ENCODE measurements around the gene HES7.

The HES7 gene

DNA sequence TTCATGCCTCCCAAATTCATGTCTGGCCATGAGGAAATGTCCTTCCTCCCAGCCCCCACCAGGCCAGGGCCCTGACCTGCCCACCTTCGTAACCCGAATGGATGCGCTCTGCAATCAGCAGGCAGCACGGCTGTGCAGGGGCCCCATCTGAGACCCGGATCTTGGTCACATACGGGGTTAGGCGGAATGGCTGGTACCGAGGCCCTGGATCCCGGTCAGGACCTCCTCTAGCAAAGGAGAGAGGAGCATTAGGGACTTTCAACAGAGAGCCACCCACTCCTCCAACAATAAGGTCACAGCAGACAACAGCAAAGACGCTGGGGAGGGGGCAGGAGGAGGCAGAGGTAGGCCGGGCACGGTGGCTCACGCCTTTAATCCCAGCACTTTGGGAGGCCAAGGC lies 24.7 kb upstream of the HES7 start:
- H3K9ac ChIP-seq (ENCODE audit: low read length in 2 of 2): no peak overlapping the region
- peaks cover 67 to 71% of the 10 kb centered on the region in 2 donors for H3K36me3 ChIP-seq (ENCODE audit: control insufficient read depth in 2 of 2, insufficient read depth in 2 of 2, low read length in 2 of 2)
- H3K9me3 ChIP-seq (ENCODE audit: control insufficient read depth in 2 of 2, low read length in 2 of 2): no peaks in the 10 kb centered on the region
- H3K4me3 ChIP-seq (ENCODE audit: low read length in 2 of 2): no peak overlapping the region
- H3K27ac ChIP-seq (ENCODE audit: low read length): peak overlapping the region; percentile 71
- H3K4me1 ChIP-seq (ENCODE audit: control insufficient read depth, insufficient read depth, low read length): peaks cover 68% of the 10 kb centered on the region
- H3K27me3 ChIP-seq (ENCODE audit: control insufficient read depth in 1 of 2, insufficient read depth in 2 of 2, low read length in 2 of 2): no peaks in the 10 kb centered on the region

DNA sequence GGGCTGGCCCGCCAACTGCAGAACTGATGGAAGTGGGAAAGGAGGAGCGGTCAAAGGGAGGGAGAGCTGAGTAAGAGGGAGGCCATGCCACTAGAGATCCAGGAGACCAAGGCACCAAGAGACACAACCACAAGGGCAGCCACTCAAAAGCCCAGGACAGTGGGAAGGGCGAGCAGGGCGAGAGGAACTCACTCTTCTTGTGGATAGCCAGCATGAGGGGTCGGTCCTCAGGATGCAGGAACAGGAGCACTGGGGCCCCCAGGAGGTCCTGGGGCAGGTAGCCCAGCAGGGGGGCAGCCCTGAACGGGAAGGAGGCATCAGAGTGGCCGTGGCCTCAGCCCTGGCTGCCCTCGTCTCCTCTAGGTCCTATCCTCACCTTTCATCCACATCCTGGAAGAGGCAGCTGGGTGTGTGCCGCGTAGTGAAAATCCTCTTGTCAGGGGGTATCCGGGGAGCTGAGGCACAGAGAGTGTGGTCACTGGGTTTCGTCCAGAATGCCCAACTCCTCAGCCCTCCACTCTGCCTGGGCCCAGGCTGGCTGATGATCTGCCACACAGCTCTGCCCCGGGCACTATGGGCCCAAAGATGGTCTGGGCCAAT lies 24.0 kb upstream of the HES7 start:
- H3K4me1 ChIP-seq (ENCODE audit: control insufficient read depth, insufficient read depth, low read length): peaks cover 62% of the 10 kb centered on the region
- H3K9me3 ChIP-seq (ENCODE audit: control insufficient read depth in 2 of 2, low read length in 2 of 2): no peaks in the 10 kb centered on the region
- H3K9ac ChIP-seq (ENCODE audit: low read length in 2 of 2): peak overlapping the region in 1 of 2 donors; percentile 21
- peaks cover 70 to 72% of the 10 kb centered on the region in 2 donors for H3K36me3 ChIP-seq (ENCODE audit: control insufficient read depth in 2 of 2, insufficient read depth in 2 of 2, low read length in 2 of 2)
- peak overlapping the region; percentile 71 for H3K27ac ChIP-seq (ENCODE audit: low read length)
- H3K4me3 ChIP-seq (ENCODE audit: low read length in 2 of 2): no peak overlapping the region
- no peaks in the 10 kb centered on the region for H3K27me3 ChIP-seq (ENCODE audit: control insufficient read depth in 1 of 2, insufficient read depth in 2 of 2, low read length in 2 of 2)

DNA sequence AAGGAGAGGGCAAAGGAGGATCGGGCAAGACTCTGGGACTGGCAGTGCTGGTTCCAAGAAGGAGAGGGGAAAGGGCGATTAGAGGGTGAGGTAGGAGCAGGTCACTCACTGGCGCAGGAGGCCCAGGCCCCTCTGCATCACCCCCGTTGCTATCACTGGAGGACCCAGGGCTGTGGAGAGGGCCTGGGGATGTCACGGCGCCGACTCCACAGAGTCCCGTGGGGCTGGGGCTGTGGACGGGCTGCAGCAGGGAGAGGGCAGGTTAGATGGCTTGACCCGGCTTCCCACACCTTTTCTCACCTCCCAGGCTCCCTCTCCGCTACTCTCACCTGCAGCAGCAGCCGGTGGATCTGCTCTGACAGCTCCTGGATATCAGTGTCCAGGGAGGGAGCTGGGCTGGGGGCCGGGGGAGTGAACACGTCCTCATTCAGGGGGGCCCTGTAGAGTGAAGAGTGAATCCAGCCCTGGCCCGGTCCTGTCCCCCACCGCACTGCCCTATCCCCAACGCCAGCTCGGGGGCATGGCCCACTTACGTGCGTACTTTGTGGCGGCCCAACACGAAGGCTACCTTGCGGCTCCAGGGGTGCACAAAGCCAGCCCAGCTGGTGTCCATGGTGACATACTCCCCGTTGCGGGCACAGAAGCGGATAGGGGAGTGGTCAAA lies 23.4 kb upstream of the HES7 start:
- H3K4me3 ChIP-seq (ENCODE audit: low read length in 2 of 2): no peak overlapping the region
- peaks cover 74 to 79% of the 10 kb centered on the region in 2 donors for H3K36me3 ChIP-seq (ENCODE audit: control insufficient read depth in 2 of 2, insufficient read depth in 2 of 2, low read length in 2 of 2)
- no peaks in the 10 kb centered on the region for H3K9me3 ChIP-seq (ENCODE audit: control insufficient read depth in 2 of 2, low read length in 2 of 2)
- no peaks in the 10 kb centered on the region for H3K27me3 ChIP-seq (ENCODE audit: control insufficient read depth in 1 of 2, insufficient read depth in 2 of 2, low read length in 2 of 2)
- peaks cover 56% of the 10 kb centered on the region for H3K4me1 ChIP-seq (ENCODE audit: control insufficient read depth, insufficient read depth, low read length)
- peak overlapping the region in 1 of 2 donors; percentile 25 for H3K9ac ChIP-seq (ENCODE audit: low read length in 2 of 2)
- peak overlapping the region; percentile 71 for H3K27ac ChIP-seq (ENCODE audit: low read length)

DNA sequence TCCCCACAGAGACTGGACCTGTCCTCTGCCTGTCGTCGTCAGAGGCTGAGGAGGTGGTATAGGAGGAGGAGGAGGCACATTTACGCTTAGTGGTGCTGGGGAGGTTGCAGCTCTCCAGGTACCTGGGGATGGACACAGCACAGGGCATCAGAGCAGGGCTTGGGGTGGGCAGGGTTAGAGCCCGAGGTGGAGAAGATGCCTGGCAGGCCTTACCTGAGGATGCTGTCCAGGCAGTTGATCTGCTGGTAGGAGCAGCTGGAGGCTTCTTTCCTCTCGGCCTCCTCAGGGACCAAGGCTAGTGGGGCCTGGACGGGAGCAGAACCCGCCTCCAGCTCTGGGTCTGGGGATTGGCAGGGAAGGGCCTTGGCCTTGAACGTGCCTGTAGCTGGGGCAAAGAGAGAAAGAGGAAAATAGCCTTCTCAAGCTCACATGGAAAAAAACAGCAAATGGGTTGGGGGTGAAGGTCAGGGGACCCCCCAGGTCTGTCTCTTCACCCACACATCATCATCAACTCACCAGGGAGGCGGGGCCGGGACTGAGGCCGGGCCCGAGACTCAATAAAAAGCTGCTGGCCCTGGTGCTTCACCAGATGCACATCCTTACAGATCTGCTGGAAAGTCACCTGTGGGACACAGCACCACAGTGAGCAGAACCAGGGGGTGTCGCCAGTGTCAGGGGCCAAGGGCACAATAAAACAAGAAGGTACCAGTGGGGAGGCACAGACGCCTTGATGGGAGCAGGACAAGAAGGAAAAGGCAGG lies 22.7 kb upstream of the HES7 start:
- peaks cover 53% of the 10 kb centered on the region for H3K4me1 ChIP-seq (ENCODE audit: control insufficient read depth, insufficient read depth, low read length)
- H3K36me3 ChIP-seq (ENCODE audit: control insufficient read depth in 2 of 2, insufficient read depth in 2 of 2, low read length in 2 of 2): peaks cover 81 to 86% of the 10 kb centered on the region in 2 donors
- H3K9ac ChIP-seq (ENCODE audit: low read length in 2 of 2): peak overlapping the region in 1 of 2 donors; percentile 25
- no peaks in the 10 kb centered on the region for H3K9me3 ChIP-seq (ENCODE audit: control insufficient read depth in 2 of 2, low read length in 2 of 2)
- no peak overlapping the region for H3K4me3 ChIP-seq (ENCODE audit: low read length in 2 of 2)
- peak overlapping the region; percentile 71 for H3K27ac ChIP-seq (ENCODE audit: low read length)
- no peaks in the 10 kb centered on the region for H3K27me3 ChIP-seq (ENCODE audit: control insufficient read depth in 1 of 2, insufficient read depth in 2 of 2, low read length in 2 of 2)

DNA sequence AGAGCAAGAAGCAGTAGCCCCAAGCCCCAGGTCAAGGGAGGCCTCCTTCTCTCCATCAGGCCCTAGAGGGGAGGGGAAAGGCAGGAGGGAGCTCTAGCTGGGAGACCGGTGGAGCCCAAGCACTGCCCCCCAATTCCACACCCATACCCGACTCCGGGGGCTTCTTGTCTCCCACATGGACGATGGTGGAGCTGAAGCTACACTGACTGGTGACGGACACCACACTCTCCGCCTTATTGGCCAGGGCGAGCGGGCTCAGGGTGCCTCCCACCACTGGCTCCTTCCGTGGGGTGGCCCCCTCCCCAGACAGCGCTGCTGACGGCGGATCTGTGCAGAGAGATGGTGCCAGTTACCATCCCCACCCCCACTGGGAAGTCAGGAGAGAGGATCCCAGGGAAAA lies 21.9 kb upstream of the HES7 start:
- Histone ChIP-seq H3K36me3 (ENCODE audit: control insufficient read depth in 2 of 2, insufficient read depth in 2 of 2, low read length in 2 of 2) (peaks cover 89 to 93% of the 10 kb centered on the region in 2 donors), H3K9me3 (ENCODE audit: control insufficient read depth in 2 of 2, low read length in 2 of 2) (no peaks in the 10 kb centered on the region), H3K4me1 (ENCODE audit: control insufficient read depth, insufficient read depth, low read length) (peaks cover 47% of the 10 kb centered on the region), H3K27ac (ENCODE audit: low read length) (peak overlapping the region; percentile 71), H3K4me3 (ENCODE audit: low read length in 2 of 2) (no peak overlapping the region), H3K9ac (ENCODE audit: low read length in 2 of 2) (no peak overlapping the region), H3K27me3 (ENCODE audit: control insufficient read depth in 1 of 2, insufficient read depth in 2 of 2, low read length in 2 of 2) (no peaks in the 10 kb centered on the region)

DNA sequence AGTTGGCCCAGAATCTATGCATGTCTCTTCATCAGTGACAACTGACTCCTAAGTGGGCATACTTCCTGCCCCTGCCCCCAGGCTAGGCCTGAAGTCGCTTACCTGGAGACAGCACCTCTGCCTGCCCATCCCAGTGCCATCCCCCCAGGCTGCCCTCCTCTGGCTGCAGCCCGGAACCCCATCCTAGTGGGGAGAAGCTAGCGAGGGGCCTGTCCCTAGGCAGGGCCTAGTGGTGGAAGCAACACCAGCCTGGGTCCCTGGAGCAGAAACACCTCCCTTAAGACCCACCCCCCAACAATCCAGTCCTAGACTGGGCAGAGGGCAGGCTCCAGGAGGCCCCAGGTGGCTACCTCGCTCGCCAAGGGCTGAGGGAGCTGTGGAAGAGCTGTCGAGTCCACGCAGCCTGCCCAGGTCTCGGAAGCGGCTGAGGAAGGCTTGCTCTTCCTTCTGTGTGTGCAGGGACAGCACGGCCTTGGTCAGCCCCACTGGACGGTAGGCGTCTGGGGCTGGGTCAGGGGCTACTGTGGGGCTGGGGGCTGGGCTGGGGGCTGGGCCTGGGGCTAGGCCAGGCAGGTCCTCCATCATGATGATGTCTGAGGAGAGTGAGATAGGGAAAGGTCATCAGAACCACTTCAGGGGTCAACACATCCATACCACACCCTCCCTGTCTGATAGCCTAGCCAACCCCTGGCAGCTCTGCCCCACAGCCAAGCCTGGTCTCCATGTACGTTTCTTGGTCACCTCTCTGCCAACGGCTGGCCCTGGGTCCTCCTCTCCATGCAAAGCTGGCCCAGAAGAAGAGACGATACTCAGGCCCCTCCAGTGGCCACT lies 20.7 kb upstream of the HES7 start:
- H3K27me3 ChIP-seq (ENCODE audit: control insufficient read depth in 1 of 2, insufficient read depth in 2 of 2, low read length in 2 of 2): no peaks in the 10 kb centered on the region
- peak overlapping the region; percentile 41 for H3K27ac ChIP-seq (ENCODE audit: low read length)
- H3K36me3 ChIP-seq (ENCODE audit: control insufficient read depth in 2 of 2, insufficient read depth in 2 of 2, low read length in 2 of 2): peaks cover 89 to 93% of the 10 kb centered on the region in 2 donors
- H3K4me3 ChIP-seq (ENCODE audit: low read length in 2 of 2): no peak overlapping the region
- no peak overlapping the region for H3K9ac ChIP-seq (ENCODE audit: low read length in 2 of 2)
- peaks cover 38% of the 10 kb centered on the region for H3K4me1 ChIP-seq (ENCODE audit: control insufficient read depth, insufficient read depth, low read length)
- H3K9me3 ChIP-seq (ENCODE audit: control insufficient read depth in 2 of 2, low read length in 2 of 2): no peaks in the 10 kb centered on the region

DNA sequence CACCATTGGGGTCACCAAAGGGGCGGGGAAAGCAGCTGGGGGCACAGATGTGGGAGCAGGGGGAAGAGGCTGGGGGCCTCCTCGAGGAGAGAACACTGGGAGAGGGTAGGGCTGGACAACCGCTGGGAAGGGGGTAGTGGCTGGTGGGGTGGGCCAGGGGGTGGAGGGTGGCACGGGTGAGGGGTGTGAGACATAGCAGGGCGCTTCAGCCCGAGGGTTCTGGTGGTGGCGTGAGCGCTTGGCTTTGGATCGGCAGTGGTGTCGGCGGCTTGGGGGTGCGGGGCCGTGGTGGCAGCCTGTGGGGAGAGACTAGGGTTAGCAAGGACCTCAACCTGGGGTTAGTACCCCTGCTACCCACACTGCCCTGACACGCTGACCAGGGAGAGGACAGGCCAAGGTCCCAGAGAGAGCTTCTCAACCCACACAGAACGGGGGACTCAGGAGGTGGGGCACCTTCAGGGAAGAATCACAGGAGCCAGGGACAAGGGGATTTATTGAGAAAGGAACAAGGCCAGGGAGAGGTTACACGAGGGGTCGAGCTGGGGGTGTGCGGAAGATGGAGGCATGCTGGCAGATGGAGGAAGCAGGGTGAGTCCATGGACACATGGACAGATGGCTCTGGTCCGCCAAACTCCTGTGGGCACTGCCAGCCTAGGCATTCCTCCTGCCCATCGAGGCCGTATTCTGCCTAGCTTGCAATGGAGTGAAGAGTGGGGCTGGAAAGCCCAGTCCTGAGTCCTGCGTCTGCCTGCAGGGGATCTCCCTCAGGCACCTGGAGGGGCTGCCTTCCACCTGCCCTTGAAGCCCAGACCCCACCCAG lies 19.9 kb upstream of the HES7 start:
- Histone ChIP-seq H3K4me3 (ENCODE audit: low read length in 2 of 2) (no peak overlapping the region), H3K27me3 (ENCODE audit: control insufficient read depth in 1 of 2, insufficient read depth in 2 of 2, low read length in 2 of 2) (no peaks in the 10 kb centered on the region), H3K4me1 (ENCODE audit: control insufficient read depth, insufficient read depth, low read length) (peaks cover 38% of the 10 kb centered on the region), H3K9me3 (ENCODE audit: control insufficient read depth in 2 of 2, low read length in 2 of 2) (no peaks in the 10 kb centered on the region), H3K9ac (ENCODE audit: low read length in 2 of 2) (no peak overlapping the region), H3K36me3 (ENCODE audit: control insufficient read depth in 2 of 2, insufficient read depth in 2 of 2, low read length in 2 of 2) (peaks cover 85 to 91% of the 10 kb centered on the region in 2 donors), H3K27ac (ENCODE audit: low read length) (peak overlapping the region; percentile 41)

DNA sequence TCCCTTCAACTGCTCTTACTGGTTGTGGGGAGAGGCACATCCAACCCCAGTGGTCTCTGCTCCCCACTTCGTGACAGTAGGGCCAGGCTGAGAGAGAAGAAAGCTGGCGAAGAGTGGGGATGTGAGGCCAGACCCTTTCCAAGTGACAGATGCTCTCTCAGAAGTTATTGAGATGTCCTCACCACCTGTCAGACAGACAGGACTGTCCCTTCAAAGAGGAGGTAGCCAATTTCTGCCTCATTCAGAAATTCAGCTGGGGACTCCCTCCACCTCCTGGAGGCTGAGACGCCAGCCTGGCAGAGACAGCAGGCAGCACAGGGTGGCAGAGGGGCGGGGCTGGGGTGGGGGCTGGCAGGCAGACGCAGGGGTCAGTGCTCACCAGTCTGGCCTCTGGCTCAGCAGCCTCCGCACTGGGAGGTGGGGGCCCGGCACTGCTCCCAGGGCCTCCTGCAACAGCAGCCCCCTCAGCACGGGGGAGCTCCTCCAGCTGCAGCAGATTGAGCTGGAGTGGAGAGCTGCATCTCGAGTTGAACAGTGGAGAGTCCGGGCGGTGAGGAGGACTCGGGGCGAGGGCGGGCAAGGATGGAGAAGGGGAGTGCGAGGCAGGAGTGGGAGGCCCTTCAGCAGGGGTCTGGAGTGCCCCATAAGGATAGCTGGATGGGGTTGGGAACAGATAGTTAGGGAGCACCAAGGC lies 19.1 kb upstream of the HES7 start:
- Histone ChIP-seq H3K9me3 (ENCODE audit: control insufficient read depth in 2 of 2, low read length in 2 of 2) (no peaks in the 10 kb centered on the region), H3K27me3 (ENCODE audit: control insufficient read depth in 1 of 2, insufficient read depth in 2 of 2, low read length in 2 of 2) (no peaks in the 10 kb centered on the region), H3K4me3 (ENCODE audit: low read length in 2 of 2) (no peak overlapping the region), H3K9ac (ENCODE audit: low read length in 2 of 2) (no peak overlapping the region), H3K4me1 (ENCODE audit: control insufficient read depth, insufficient read depth, low read length) (peaks cover 38% of the 10 kb centered on the region), H3K27ac (ENCODE audit: low read length) (peak overlapping the region; percentile 41), H3K36me3 (ENCODE audit: control insufficient read depth in 2 of 2, insufficient read depth in 2 of 2, low read length in 2 of 2) (peaks cover 77 to 84% of the 10 kb centered on the region in 2 donors)

DNA sequence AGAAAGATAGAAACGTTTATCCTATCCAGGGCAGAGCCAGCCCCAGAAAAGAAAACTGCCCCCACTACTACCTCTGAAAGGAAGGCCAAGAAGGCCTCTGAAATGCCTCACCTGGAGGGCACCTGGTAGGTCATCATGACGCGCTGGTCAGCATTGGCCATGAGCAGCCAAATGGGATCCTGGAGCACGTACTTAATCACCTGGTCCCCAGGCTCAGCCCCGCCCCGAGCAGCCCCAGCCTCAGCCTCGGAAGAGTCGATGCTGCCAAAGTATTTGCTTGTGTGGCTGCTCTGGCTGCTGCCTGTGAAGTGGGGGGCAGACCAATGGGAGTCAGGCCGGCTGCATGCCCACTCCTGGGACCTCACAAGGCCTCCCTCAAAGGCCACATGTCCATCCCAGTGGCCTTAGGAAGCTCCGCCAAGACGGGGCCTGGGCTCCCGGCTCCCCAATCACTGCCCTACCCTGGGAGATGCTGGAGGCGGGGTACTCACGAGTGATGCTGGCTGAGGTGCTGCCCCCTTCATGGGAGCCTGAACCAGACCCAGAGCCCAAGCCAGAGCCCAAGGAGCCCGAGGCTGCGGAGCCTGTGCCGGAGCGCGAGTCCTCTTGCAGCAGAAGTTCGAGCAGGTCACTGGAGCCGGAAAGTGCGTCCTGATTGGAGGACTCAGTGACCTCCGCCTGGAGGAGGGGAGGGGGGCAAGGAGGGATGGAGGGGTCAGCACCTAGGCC lies 18.4 kb upstream of the HES7 start:
- H3K4me1 ChIP-seq (ENCODE audit: control insufficient read depth, insufficient read depth, low read length): peaks cover 33% of the 10 kb centered on the region
- no peak overlapping the region for H3K9ac ChIP-seq (ENCODE audit: low read length in 2 of 2)
- H3K27me3 ChIP-seq (ENCODE audit: control insufficient read depth in 1 of 2, insufficient read depth in 2 of 2, low read length in 2 of 2): no peaks in the 10 kb centered on the region
- no peaks in the 10 kb centered on the region for H3K9me3 ChIP-seq (ENCODE audit: control insufficient read depth in 2 of 2, low read length in 2 of 2)
- H3K36me3 ChIP-seq (ENCODE audit: control insufficient read depth in 2 of 2, insufficient read depth in 2 of 2, low read length in 2 of 2): peaks cover 70 to 77% of the 10 kb centered on the region in 2 donors
- peak overlapping the region; percentile 37 for H3K27ac ChIP-seq (ENCODE audit: low read length)
- no peak overlapping the region for H3K4me3 ChIP-seq (ENCODE audit: low read length in 2 of 2)

Measured in stomach smooth muscle (tissue), 2 donors.